Naive thymus-derived CD4-positive, alpha-beta T cell (primary cell): ENCODE results near the gene ID2. TPM values are rescaled to one million over a fixed set of nuclear protein-coding genes. Genes with fewer than 3 reads are reported as not detected.

Source experiments
- ATAC-seq: fragments of 150-1000 bp; cut with Tn5 transposase; 2 replicates; pipeline ENCODE4 v1.10.0; 2021; ENCODE audit warnings: mild to moderate bottlenecking, moderate library complexity
- CTCF ChIA-PET: fragments of 350-600 bp; sonication (Branson Sonifier 250); formaldehyde crosslinking; loops from one replicate; lab custom pipeline; 2021; ENCODE audit warnings: antibody characterized with exemption; lab: Charles Lee
- POLR2A ChIA-PET: fragments of 350-600 bp; sonication (Branson Sonifier 250); formaldehyde crosslinking; loops from one replicate; lab custom pipeline; 2021; ENCODE audit warnings: antibody characterized with exemption, inconsistent platforms; lab: Charles Lee
- DNase-seq, 9 donors: peaks; one replicate each; pipeline versions ENCODE4 v3.0.0 to v3.0.0-alpha.2; 2020 to 2022; ENCODE audit warnings: mixed read lengths in 1 of 9
- H3K27ac ChIP-seq: one replicate; pipeline ENCODE4 v1.7.0; 2013; ENCODE audit warnings: mild to moderate bottlenecking, low read depth, low read length, moderate library complexity
- H3K27me3 ChIP-seq, 2 donors: one replicate each; pipeline ENCODE4 v1.7.0; 2013; ENCODE audit warnings: low read length in 2 of 2, mild to moderate bottlenecking in 2 of 2, moderate library complexity in 2 of 2; ENCODE audit not compliant: control insufficient read depth in 2 of 2, insufficient read depth in 2 of 2
- H3K36me3 ChIP-seq, 3 experiments: 1 replicate in 2 of 3; 2 replicates in 1 of 3; pipeline ENCODE4 v1.7.0; 2013; ENCODE audit warnings: low read length in 3 of 3, mild to moderate bottlenecking in 3 of 3, moderate library complexity in 1 of 3; ENCODE audit not compliant: insufficient read depth in 3 of 3, control insufficient read depth in 2 of 3
- H3K4me1 ChIP-seq, 2 donors: one replicate each; pipeline ENCODE4 v1.7.0; 2013; ENCODE audit warnings: low read length in 2 of 2, mild to moderate bottlenecking in 2 of 2, moderate library complexity in 1 of 2; ENCODE audit not compliant: control insufficient read depth in 2 of 2, insufficient read depth in 2 of 2
- H3K4me3 ChIP-seq: 2 replicates; pipeline ENCODE4 v1.7.0; 2013; ENCODE audit warnings: mild to moderate bottlenecking, low read length
- H3K9me3 ChIP-seq, 3 experiments: 1 replicate in 2 of 3; 2 replicates in 1 of 3; pipeline ENCODE4 v1.7.0; 2013; ENCODE audit warnings: low read length in 3 of 3; ENCODE audit not compliant: control insufficient read depth in 2 of 3
- H3K27ac Mint-ChIP-seq, 9 donors: one replicate each; pipeline ENCODE4 v1.8.0; 2020 to 2022; ENCODE audit warnings: mixed read lengths in 9 of 9, mild to moderate bottlenecking in 8 of 9, moderate library complexity in 5 of 9, inconsistent platforms in 2 of 9
- H3K27me3 Mint-ChIP-seq, 5 donors: one replicate each; pipeline ENCODE4 v1.8.0; 2021 to 2022; ENCODE audit warnings: mixed read lengths in 5 of 5, mild to moderate bottlenecking in 1 of 5
- H3K36me3 Mint-ChIP-seq, 5 donors: one replicate each; pipeline ENCODE4 v1.8.0; 2020 to 2022; ENCODE audit warnings: mixed read lengths in 5 of 5, mild to moderate bottlenecking in 3 of 5, inconsistent platforms in 1 of 5
- H3K4me1 Mint-ChIP-seq, 7 donors: one replicate each; pipeline ENCODE4 v1.8.0; 2020 to 2022; ENCODE audit warnings: mixed read lengths in 7 of 7, mild to moderate bottlenecking in 3 of 7, inconsistent platforms in 1 of 7
- H3K4me3 Mint-ChIP-seq, 10 donors: one replicate each; pipeline ENCODE4 v1.8.0; 2020 to 2022; ENCODE audit warnings: mild to moderate bottlenecking in 10 of 10, mixed read lengths in 10 of 10, moderate library complexity in 6 of 10, inconsistent platforms in 2 of 10
- H3K9me3 Mint-ChIP-seq, 11 donors: one replicate each; pipeline ENCODE4 v1.8.0; 2020 to 2022; ENCODE audit warnings: mixed read lengths in 11 of 11, mild to moderate bottlenecking in 4 of 11, inconsistent platforms in 1 of 11, moderate library complexity in 1 of 11
- intact Hi-C, 2 donors: fragments of 100-400 bp; cut with micrococcal nuclease; formaldehyde crosslinking; loops; one replicate each; pipeline ENCODE4 v1.15.1; 2023
- polyA plus RNA-seq, 2 donors: library from polyadenylated mRNA; unstranded; fragments of 300-500 nt; fragmentation: Illumina TruSeq; gene quantifications; one replicate each; pipeline ENCODE4 v1.2.3, GENCODE V29; 2021
- total RNA-seq, 6 experiments: library from RNA in 5 of 6; stranded (reverse) in 5 of 6; gene quantifications; 1 replicate in 5 of 6; 2 replicates in 1 of 6; pipeline ENCODE4 v1.2.3 and lab custom pipeline; 2021 to 2026

ID2 gene
- total and polyA plus RNA-seq, 7 experiments from 2014 or later = 43.0 to 309 (median 177) TPM

DNA sequence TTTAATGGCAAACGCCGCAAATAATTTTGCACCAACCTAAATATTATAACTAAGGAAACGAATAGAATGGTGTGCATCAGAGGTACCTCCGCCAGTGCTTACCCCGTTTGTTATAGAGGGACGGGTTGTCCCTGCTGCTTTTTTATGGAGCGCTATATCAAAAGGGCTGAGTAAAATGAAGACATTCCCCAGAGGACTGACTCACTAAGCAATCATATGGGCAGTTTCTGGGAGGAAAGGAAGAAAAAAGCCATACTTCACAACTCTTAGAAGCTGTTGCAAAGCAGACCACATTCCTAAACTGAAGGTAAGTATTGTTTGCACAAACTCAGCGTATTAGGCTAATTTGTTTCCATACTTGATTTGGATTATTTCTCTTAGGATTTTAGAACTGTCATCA lies 12.9 kb downstream of the ID2 start:
- peaks cover 0 to 19% (median 3%) of the 10 kb centered on the region in 11 donors for H3K9me3 Mint-ChIP-seq
- ATAC-seq = no peak

DNA sequence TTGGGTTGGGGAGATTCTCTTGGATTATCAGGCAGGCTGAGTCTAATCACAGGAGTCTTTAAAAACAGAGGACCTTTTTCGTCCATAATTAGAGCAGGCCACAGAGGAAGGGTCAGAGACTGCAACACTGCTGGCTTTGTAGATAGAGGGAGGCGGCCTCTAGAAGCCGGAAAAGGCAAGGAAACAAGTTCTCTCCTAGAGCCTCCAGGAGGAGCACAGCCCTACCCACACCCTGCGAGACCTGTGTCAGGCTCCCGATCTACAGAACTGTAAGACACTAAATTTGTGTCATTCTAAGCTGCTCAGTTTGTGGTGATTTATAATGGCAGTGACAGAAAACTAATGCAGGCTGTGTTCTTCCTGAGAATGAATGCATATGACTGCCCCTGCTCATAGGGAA lies 15.3 kb downstream of the ID2 start:
- Histone ChIP-seq H3K9me3 (no peaks in the 10 kb centered on the region), H3K27ac (no peak overlapping the region), H3K4me1 (no peaks in the 10 kb centered on the region), H3K36me3 (no peaks in the 10 kb centered on the region), H3K4me3 (no peak overlapping the region), H3K27me3 (no peaks in the 10 kb centered on the region)
- CTCF ChIA-PET = no interaction called here
- Mint-ChIP-seq H3K4me1 (peaks cover 0 to 5% (median 4%) of the 10 kb centered on the region in 7 donors), H3K4me3 (no peak overlapping the region), H3K27ac (no peak overlapping the region), H3K27me3 (peaks cover 8 to 13% (median 8%) of the 10 kb centered on the region in 5 donors), H3K9me3 (peaks cover 0 to 19% (median 3%) of the 10 kb centered on the region in 11 donors), H3K36me3 (peaks cover 0 to 1% (median 0%) of the 10 kb centered on the region in 5 donors)
- intact Hi-C loops = no loop called here
- POLR2A ChIA-PET = no interaction called here
- no peak for DNase-seq
- no peak for ATAC-seq

More for the DNA sequence above, 12.9 kb downstream of the ID2 start:
- Histone ChIP-seq H3K9me3 (no peaks in the 10 kb centered on the region), H3K4me1 (no peaks in the 10 kb centered on the region), H3K4me3 (no peak overlapping the region), H3K27ac (no peak overlapping the region), H3K27me3 (no peaks in the 10 kb centered on the region), H3K36me3 (no peaks in the 10 kb centered on the region)
- no peak for DNase-seq
- peaks cover 0 to 7% (median 0%) of the 10 kb centered on the region in 5 donors for H3K36me3 Mint-ChIP-seq
- intact Hi-C loops = no loop called here
- no peak overlapping the region for H3K27ac Mint-ChIP-seq
- POLR2A ChIA-PET = no interaction called here
- H3K4me3 Mint-ChIP-seq = no peak overlapping the region
- peaks cover 19 to 28% (median 25%) of the 10 kb centered on the region in 5 donors for H3K27me3 Mint-ChIP-seq
- CTCF ChIA-PET = no interaction called here
- peaks cover 0 to 6% (median 4%) of the 10 kb centered on the region in 7 donors for H3K4me1 Mint-ChIP-seq

DNA sequence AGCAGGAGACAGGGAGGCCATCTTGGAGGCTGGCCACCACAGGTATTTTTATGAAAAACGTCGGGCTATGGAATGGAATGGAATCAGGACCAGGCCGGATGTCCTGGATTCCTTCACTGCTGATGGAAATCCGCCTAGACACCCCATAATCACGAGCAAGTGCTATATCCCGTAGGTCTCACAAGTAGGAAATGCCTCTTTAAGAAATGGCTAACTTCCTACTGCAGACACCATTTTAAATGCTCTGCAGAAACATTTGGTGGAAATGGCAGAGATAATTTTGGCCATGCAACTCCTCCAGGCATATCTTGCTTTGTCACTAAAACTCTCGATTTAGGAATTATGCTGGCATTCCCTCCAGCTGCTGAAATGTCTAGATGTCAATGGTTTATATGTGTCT lies 18.0 kb downstream of the ID2 start:
- Histone ChIP-seq H3K36me3 (no peaks in the 10 kb centered on the region), H3K9me3 (no peaks in the 10 kb centered on the region), H3K4me1 (no peaks in the 10 kb centered on the region), H3K27ac (no peak overlapping the region), H3K4me3 (no peak overlapping the region), H3K27me3 (no peaks in the 10 kb centered on the region)
- no peak overlapping the region for H3K27ac Mint-ChIP-seq
- H3K9me3 Mint-ChIP-seq = peaks cover 0 to 19% (median 3%) of the 10 kb centered on the region in 11 donors
- ChIA-PET CTCF (no interaction called here), POLR2A (no interaction called here)
- H3K4me1 Mint-ChIP-seq = no peaks in the 10 kb centered on the region
- no peaks in the 10 kb centered on the region for H3K36me3 Mint-ChIP-seq
- H3K27me3 Mint-ChIP-seq = no peaks in the 10 kb centered on the region
- intact Hi-C loops = no loop called here
- no peak for DNase-seq
- H3K4me3 Mint-ChIP-seq = no peak overlapping the region
- ATAC-seq = no peak

DNA sequence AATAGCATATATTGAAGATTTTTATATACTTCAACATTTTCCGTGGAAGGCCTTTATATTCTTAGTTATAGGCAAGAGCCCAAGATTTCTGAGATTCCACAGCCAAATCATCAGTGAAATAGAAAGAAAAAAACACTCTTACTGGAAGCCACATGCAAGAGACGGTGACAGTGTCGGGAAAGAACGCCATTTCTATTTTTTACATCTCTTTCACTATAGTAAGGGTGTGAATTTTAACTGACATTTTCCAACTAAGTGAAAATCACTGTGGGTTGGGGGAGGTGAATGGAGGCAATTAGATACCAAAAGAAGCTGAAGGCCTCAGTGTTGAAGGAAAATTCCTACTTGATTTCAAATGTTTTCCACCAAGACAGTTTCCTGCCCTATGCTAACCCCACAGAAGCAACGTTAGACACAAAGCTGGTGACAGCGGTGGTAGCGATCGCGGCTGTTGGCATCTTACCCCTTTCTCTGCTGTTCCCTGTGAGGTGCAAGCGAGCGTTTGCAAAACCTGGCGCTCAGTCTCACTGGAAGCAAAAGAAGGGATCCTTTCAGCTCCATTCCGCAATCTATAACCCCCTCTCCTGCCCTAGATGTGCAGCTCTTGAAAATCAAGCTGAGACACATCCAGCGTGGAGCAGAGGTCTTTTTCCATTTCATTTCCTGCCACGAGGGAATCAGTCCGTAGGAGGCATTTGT lies 20.0 kb downstream of the ID2 start:
- ChIA-PET CTCF (interaction anchor here (0.6 kb wide), 1 partner anchor 1606 kb away, joined by 3 read pairs; no protein-coding TSS in a partner anchor), POLR2A (no interaction called here)
- H3K27me3 Mint-ChIP-seq = no peaks in the 10 kb centered on the region
- intact Hi-C loops = no loop called here
- H3K27ac Mint-ChIP-seq = no peak overlapping the region
- ATAC-seq = no peak
- no peak overlapping the region for H3K4me3 Mint-ChIP-seq
- Histone ChIP-seq H3K27ac (no peak overlapping the region), H3K9me3 (no peaks in the 10 kb centered on the region), H3K36me3 (no peaks in the 10 kb centered on the region), H3K27me3 (no peaks in the 10 kb centered on the region), H3K4me1 (no peaks in the 10 kb centered on the region), H3K4me3 (no peak overlapping the region)
- H3K36me3 Mint-ChIP-seq = no peaks in the 10 kb centered on the region
- H3K9me3 Mint-ChIP-seq = peaks cover 0 to 16% (median 3%) of the 10 kb centered on the region in 11 donors
- H3K4me1 Mint-ChIP-seq = peaks cover 0 to under 1% (median 0%) of the 10 kb centered on the region in 7 donors
- no peak for DNase-seq

DNA sequence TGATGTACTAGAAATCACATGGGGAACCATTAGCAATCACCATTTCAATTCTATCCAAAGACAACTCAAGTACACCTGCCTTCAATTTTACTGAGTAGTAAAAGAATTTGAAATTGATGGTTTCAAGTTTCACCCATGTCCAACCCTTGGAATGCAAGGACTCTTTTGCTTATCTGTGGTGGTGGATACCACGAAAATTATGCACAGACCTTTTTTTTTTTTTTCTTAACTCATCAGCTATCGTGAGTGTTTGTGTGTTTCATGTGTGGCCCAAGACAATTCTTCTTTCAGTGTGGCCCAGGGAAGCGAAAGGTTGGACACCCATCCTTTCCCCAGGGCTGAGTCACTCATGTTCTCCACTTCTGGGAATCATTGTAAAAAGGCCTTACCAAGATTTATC lies 23.1 kb downstream of the ID2 start:
- peaks cover 0 to 6% (median 0%) of the 10 kb centered on the region in 5 donors for H3K27me3 Mint-ChIP-seq
- ATAC-seq = no peak
- CTCF ChIA-PET = no interaction called here
- no peak overlapping the region for H3K4me3 Mint-ChIP-seq
- no peaks in the 10 kb centered on the region for H3K27me3 ChIP-seq
- H3K4me1 ChIP-seq = no peaks in the 10 kb centered on the region
- H3K4me1 Mint-ChIP-seq = peaks cover 0 to 2% (median 0%) of the 10 kb centered on the region in 7 donors
- intact Hi-C loops = no loop called here
- no peaks in the 10 kb centered on the region for H3K36me3 Mint-ChIP-seq
- no peaks in the 10 kb centered on the region for H3K9me3 ChIP-seq
- no peak overlapping the region for H3K4me3 ChIP-seq
- H3K36me3 ChIP-seq = no peaks in the 10 kb centered on the region
- no peak overlapping the region for H3K27ac Mint-ChIP-seq
- POLR2A ChIA-PET = no interaction called here
- no peak for DNase-seq
- H3K27ac ChIP-seq = no peak overlapping the region
- H3K9me3 Mint-ChIP-seq = peaks cover 0 to 3% (median 0%) of the 10 kb centered on the region in 11 donors

DNA sequence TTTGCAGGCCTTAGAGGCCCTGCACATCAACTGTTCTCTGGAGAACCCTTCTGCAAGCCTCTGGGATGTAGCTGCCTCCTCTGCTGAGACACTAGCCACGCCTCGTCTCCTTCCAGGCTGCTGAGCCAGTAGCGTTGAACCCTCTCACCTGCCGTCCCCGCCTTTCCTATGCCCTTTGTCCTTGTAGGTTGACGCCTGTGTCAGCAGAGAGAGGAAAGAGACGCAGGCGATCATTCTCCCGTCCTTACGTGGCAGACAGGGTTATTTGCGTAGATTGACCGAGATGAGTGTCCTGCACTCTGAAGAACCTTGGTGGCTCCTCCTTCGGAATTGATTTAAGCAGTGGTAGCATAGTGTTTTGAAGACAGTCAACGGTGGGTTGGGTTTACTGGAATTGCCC lies 27.8 kb downstream of the ID2 start:
- H3K4me1 ChIP-seq = no peaks in the 10 kb centered on the region
- H3K27me3 ChIP-seq = no peaks in the 10 kb centered on the region
- ATAC-seq (no peak), DNase-seq (no peak)
- intact Hi-C loops = no loop called here
- POLR2A ChIA-PET = no interaction called here
- no peak overlapping the region for H3K27ac Mint-ChIP-seq
- H3K4me3 Mint-ChIP-seq = no peak overlapping the region
- H3K27me3 Mint-ChIP-seq = peaks cover 2 to 11% (median 8%) of the 10 kb centered on the region in 5 donors
- H3K4me3 ChIP-seq = no peak overlapping the region
- H3K4me1 Mint-ChIP-seq = peaks cover 0 to 2% (median 0%) of the 10 kb centered on the region in 7 donors
- peaks cover 0 to under 1% (median 0%) of the 10 kb centered on the region in 5 donors for H3K36me3 Mint-ChIP-seq
- H3K9me3 ChIP-seq = no peaks in the 10 kb centered on the region
- peaks cover 0 to 4% (median 0%) of the 10 kb centered on the region in 11 donors for H3K9me3 Mint-ChIP-seq
- CTCF ChIA-PET = no interaction called here
- H3K36me3 ChIP-seq = no peaks in the 10 kb centered on the region
- H3K27ac ChIP-seq = no peak overlapping the region

DNA sequence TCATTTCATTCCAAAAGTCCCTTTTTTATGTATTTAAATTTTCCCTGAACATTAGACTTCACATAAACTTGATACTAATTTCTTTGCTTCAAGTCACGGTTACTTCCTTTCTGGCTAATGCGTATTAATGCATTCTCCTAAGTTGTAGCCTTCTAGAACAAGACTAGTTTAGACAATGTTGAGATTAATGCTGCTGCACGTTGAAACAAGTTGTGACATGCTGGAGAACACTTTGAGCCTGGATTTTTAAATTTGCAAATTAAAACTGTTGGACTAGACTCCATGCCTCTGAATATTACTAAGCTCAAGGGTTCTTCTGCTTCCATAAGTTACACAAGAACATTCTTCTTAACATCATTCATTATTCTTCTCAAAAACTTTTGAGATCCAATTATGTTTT lies 29.1 kb downstream of the ID2 start:
- intact Hi-C loops = no loop called here
- H3K9me3 Mint-ChIP-seq = peaks cover 0 to 9% (median 3%) of the 10 kb centered on the region in 11 donors

More for the DNA sequence above, 29.1 kb downstream of the ID2 start:
- peaks cover 0 to 2% (median 0%) of the 10 kb centered on the region in 7 donors for H3K4me1 Mint-ChIP-seq
- ChIA-PET POLR2A (no interaction called here), CTCF (no interaction called here)
- Histone ChIP-seq H3K36me3 (no peaks in the 10 kb centered on the region), H3K4me1 (no peaks in the 10 kb centered on the region), H3K4me3 (no peak overlapping the region), H3K27me3 (no peaks in the 10 kb centered on the region), H3K27ac (no peak overlapping the region), H3K9me3 (no peaks in the 10 kb centered on the region)
- H3K27me3 Mint-ChIP-seq = peaks cover 2 to 15% (median 10%) of the 10 kb centered on the region in 5 donors
- H3K36me3 Mint-ChIP-seq = peaks cover 0 to 4% (median 4%) of the 10 kb centered on the region in 5 donors
- ATAC-seq (no peak), DNase-seq (no peak)
- no peak overlapping the region for H3K27ac Mint-ChIP-seq
- no peak overlapping the region for H3K4me3 Mint-ChIP-seq
